Thymus (tissue), 14 donors: Measurements from ENCODE around the gene ACTL10. TPM values are rescaled to one million over a fixed set of nuclear protein-coding genes. Genes with fewer than 3 reads are reported as not detected.
A peak's percentile ranks its signal among the peaks of the same experiment; 100 is the strongest.

Source experiments
- DNase-seq, 9 donors: peaks; one replicate each; pipeline ENCODE4 v3.0.0-alpha.2; 2013; ENCODE audit warnings: low spot score in 9 of 9, low read depth in 6 of 9, missing footprints in 1 of 9
- H3K27ac ChIP-seq, 2 donors: one replicate each; pipeline ENCODE4 v1.5.1; 2013; ENCODE audit warnings: control low read depth in 1 of 2, low read depth in 1 of 2, low read length in 1 of 2, mild to moderate bottlenecking in 1 of 2, moderate library complexity in 1 of 2
- H3K27me3 ChIP-seq, 2 donors: one replicate each; pipeline ENCODE4 v1.5.1; 2013; ENCODE audit warnings: low read length in 1 of 2; ENCODE audit not compliant: control insufficient read depth in 2 of 2, insufficient read depth in 1 of 2
- H3K36me3 ChIP-seq, 2 donors: one replicate each; pipeline ENCODE4 v1.5.1; 2013; ENCODE audit warnings: low read length in 1 of 2, mild to moderate bottlenecking in 1 of 2, moderate library complexity in 1 of 2; ENCODE audit not compliant: control insufficient read depth in 2 of 2, insufficient read depth in 2 of 2
- H3K4me1 ChIP-seq, 2 donors: one replicate each; pipeline ENCODE4 v1.5.1; 2013; ENCODE audit warnings: low read length in 2 of 2; ENCODE audit not compliant: control insufficient read depth in 2 of 2, insufficient read depth in 2 of 2
- H3K4me3 ChIP-seq, 2 donors: one replicate each; pipeline ENCODE4 v1.5.1; 2013; ENCODE audit warnings: low read length in 2 of 2, control low read depth in 1 of 2, mild to moderate bottlenecking in 1 of 2
- H3K9me3 ChIP-seq, 2 donors: one replicate each; pipeline ENCODE4 v1.5.1; 2013; ENCODE audit warnings: low read length in 1 of 2, mild to moderate bottlenecking in 1 of 2; ENCODE audit not compliant: control insufficient read depth in 2 of 2, insufficient read depth in 1 of 2
- WGBS: extraction: QIAGEN DNeasy Blood & Tissue Kit; methylation state at CpG from one replicate; pipeline ENCODE4 v1.1.7; 2013; 5-methylcytosine and 5-hydroxymethylcytosine counted together
- long read RNA-seq, 10 donors: transcript quantifications; one replicate each; lab custom pipeline, GENCODE V29; 2026
- polyA plus RNA-seq: library from polyadenylated mRNA; stranded (reverse); fragments of 200-250 nt; gene quantifications from one replicate; pipeline ENCODE4 v1.2.3, GENCODE V29; 2013
- total RNA-seq: library from RNA; stranded (reverse); fragments of 120-200 nt; gene quantifications from one replicate; pipeline ENCODE4 v1.2.4, GENCODE V29; 2013
- donor health status: healthy.

Gene ACTL10
- 1.2 TPM for total RNA-seq
- 2.8 TPM for polyA plus RNA-seq
- long read RNA-seq, donor 1, result 0 reads
- long read RNA-seq, donor 2, partial matches to known transcripts, result 0 of 3 reads
- long read RNA-seq, donor 2, other reads (novel, unspliced or antisense), result 0 of 3 reads
- long read RNA-seq, donor 3, partial matches to known transcripts, result 0 of 1 reads
- long read RNA-seq, donor 3, other reads (novel, unspliced or antisense), result 0 of 1 reads
- long read RNA-seq, donor 4, partial matches to known transcripts, result 0 of 2 reads
- long read RNA-seq, donor 4, other reads (novel, unspliced or antisense), result 0 of 2 reads
- long read RNA-seq, donor 5, transcript ACTL10-201 (1 exons, 2,028 nt), result major isoform, 5 of 5 reads
- long read RNA-seq, donor 5, partial matches to known transcripts, result 0 of 5 reads
- long read RNA-seq, donor 5, other reads (novel, unspliced or antisense), result 0 of 5 reads
- long read RNA-seq, donor 6, result 0 reads
- long read RNA-seq, donor 7, transcript ACTL10-201 (1 exons, 2,028 nt), result major isoform, 5 of 5 reads
- long read RNA-seq, donor 7, partial matches to known transcripts, result 0 of 5 reads
- long read RNA-seq, donor 7, other reads (novel, unspliced or antisense), result 0 of 5 reads
- long read RNA-seq, donor 8, result 0 reads
- long read RNA-seq, donor 9, partial matches to known transcripts, result 0 of 2 reads
- long read RNA-seq, donor 9, other reads (novel, unspliced or antisense), result 0 of 2 reads
- long read RNA-seq, donor 10, result 0 reads

GRCh38 chr20:33666293-33667244 is at the start of gene ACTL10:
TSS of gene ACTL10 (plus strand) at chr20:33666943. CDS start at chr20:33667498, 555 bp downstream.
- peak within 1 kb of the TSS in 1 of 2 donors; percentile 79 for H3K27ac ChIP-seq
- peaks cover 3 to 31% of the 10 kb centered on the region in 2 donors for H3K27me3 ChIP-seq
- peaks cover 0 to 10% of the 10 kb centered on the region in 2 donors for H3K9me3 ChIP-seq
- peaks cover 2 to 3% of the 10 kb centered on the region in 2 donors for H3K36me3 ChIP-seq
- H3K4me1 ChIP-seq, result peaks cover 5 to 43% of the 10 kb centered on the region in 2 donors
- peak within 1 kb of the TSS; percentile 43 to 62 for H3K4me3 ChIP-seq
- 5% methylated on average over 50 of the region's 50 CpGs for WGBS
- peak in 5 of 9 donors; percentile 55 to 75 (median 58) for DNase-seq

- no peak for DNase-seq
- no peaks in the 10 kb centered on the region for H3K27me3 ChIP-seq
- no peaks in the 10 kb centered on the region for H3K4me1 ChIP-seq
- H3K9me3 ChIP-seq, result no peaks in the 10 kb centered on the region
- H3K36me3 ChIP-seq, result peaks cover 21 to 25% of the 10 kb centered on the region in 2 donors
- no peak overlapping the region for H3K27ac ChIP-seq
- over 99% methylated on average over 4 of the region's 4 CpGs for WGBS
- H3K4me3 ChIP-seq, result no peak overlapping the region
Measured at GRCh38 chr20:33621717-33622400, 44.9 kb upstream of the ACTL10 start.

- no peaks in the 10 kb centered on the region for H3K9me3 ChIP-seq
- H3K4me3 ChIP-seq, result no peak overlapping the region
- 99% methylated on average over 10 of the region's 10 CpGs for WGBS
- no peaks in the 10 kb centered on the region for H3K4me1 ChIP-seq
- H3K27me3 ChIP-seq, result no peaks in the 10 kb centered on the region
- peaks cover 21 to 25% of the 10 kb centered on the region in 2 donors for H3K36me3 ChIP-seq
- no peak overlapping the region for H3K27ac ChIP-seq
- DNase-seq, result no peak
Measured at GRCh38 chr20:33622705-33623365, 43.9 kb upstream of the ACTL10 start.

GRCh38 chr20:33624399-33624798 is 42.3 kb upstream of the ACTL10 start:
- H3K36me3 ChIP-seq, result peaks cover 29 to 34% of the 10 kb centered on the region in 2 donors
- no peak overlapping the region for H3K27ac ChIP-seq

GRCh38 chr20:33626190-33626589 is 40.6 kb upstream of the ACTL10 start:
- Histone ChIP-seq H3K9me3 (no peaks in the 10 kb centered on the region), H3K27ac (no peak overlapping the region), H3K27me3 (no peaks in the 10 kb centered on the region), H3K4me1 (no peaks in the 10 kb centered on the region), H3K36me3 (peaks cover 43 to 44% of the 10 kb centered on the region in 2 donors), H3K4me3 (no peak overlapping the region)
- DNase-seq, result no peak
- WGBS, result 99% methylated on average over 4 of the region's 4 CpGs

More at GRCh38 chr20:33624399-33624798, 42.3 kb upstream of the ACTL10 start:
- 98% methylated on average over 3 of the region's 3 CpGs for WGBS
- DNase-seq, result no peak
- Histone ChIP-seq H3K27me3 (no peaks in the 10 kb centered on the region), H3K4me1 (no peaks in the 10 kb centered on the region), H3K9me3 (no peaks in the 10 kb centered on the region), H3K4me3 (no peak overlapping the region)

- Histone ChIP-seq H3K4me1 (no peaks in the 10 kb centered on the region), H3K27me3 (no peaks in the 10 kb centered on the region), H3K27ac (no peak overlapping the region), H3K9me3 (no peaks in the 10 kb centered on the region), H3K36me3 (peaks cover 44 to 51% of the 10 kb centered on the region in 2 donors), H3K4me3 (no peak overlapping the region)
- no peak for DNase-seq
- 100% methylated on average over 4 of the region's 4 CpGs for WGBS
Measured at GRCh38 chr20:33627577-33628216, 39.0 kb upstream of the ACTL10 start.

GRCh38 chr20:33629533-33629932 is 37.2 kb upstream of the ACTL10 start:
- 99% methylated on average over 10 of the region's 10 CpGs for WGBS
- Histone ChIP-seq H3K4me3 (no peak overlapping the region), H3K27me3 (no peaks in the 10 kb centered on the region), H3K36me3 (peaks cover 38 to 45% of the 10 kb centered on the region in 2 donors), H3K9me3 (no peaks in the 10 kb centered on the region), H3K27ac (no peak overlapping the region), H3K4me1 (no peaks in the 10 kb centered on the region)
- no peak for DNase-seq
